Activated T-helper 9 cell treated with anti-CD3 and anti-CD28 coated beads, Interleukin-2, amount 50 U/mL, for 16 hours (primary cell): ENCODE data around the gene OR2A12.
"Not testable (repeated sequence)": the region's sequence is repeated elsewhere in the genome, so short reads cannot be mapped to it uniquely, and the experiment has no call there.

Experiments used
- DNase-seq: peaks from one replicate; pipeline ENCODE4 v3.0.0-alpha.2; 2020; ENCODE audit warnings: low read depth

OR2A12 gene

DNA sequence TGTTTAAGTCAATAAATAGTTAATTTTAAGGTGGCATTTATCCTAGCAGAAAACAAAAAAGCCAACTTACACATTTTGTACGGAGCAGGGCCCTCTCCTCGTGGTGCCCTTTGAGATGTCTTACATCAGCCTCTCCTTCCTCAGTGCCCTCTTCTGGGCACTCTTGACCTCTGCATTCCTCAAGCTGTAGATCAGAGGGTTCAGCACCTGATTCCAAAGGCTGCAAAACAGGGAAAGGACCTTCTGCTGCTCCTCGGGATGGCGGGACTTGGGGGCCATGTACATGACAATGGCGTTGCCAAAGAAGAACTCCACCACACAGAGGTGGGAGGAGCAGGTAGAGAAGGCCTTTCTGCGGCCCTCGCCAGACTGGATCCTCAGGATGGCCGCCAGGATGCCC lies 32.3 kb downstream of the OR2A12 start:
- DNase-seq = no peak

DNA sequence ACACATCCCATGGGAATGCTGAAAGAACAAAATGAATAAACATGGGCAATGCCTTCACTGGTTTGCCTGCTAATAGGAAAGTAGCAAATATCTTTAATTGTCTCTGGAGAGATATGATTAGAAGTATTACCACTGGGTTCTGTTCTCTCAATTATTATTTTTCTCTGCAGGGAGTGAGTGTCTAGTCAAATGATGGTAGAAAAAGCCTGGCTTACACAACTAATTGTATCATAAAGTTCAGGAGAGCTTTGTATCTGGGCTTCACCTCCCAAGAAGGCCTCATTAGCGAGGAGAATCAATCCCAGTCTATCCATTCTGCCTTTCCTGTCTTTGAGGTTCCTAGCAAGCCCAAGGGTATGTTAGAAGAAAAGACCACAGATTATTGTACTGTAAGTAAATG lies 36.8 kb downstream of the OR2A12 start, which contains the start of gene OR2A14:
TSS of gene OR2A14 (plus strand) at position 301 of the 400 bp plus-strand sequence. CDS start 5,937 bp downstream, outside the sequence.
- DNase-seq = no peak

- peak; percentile 75 for DNase-seq
Measured at GRCh38 chr7:144127714-144128334, 41.7 kb downstream of the OR2A12 start.

DNA sequence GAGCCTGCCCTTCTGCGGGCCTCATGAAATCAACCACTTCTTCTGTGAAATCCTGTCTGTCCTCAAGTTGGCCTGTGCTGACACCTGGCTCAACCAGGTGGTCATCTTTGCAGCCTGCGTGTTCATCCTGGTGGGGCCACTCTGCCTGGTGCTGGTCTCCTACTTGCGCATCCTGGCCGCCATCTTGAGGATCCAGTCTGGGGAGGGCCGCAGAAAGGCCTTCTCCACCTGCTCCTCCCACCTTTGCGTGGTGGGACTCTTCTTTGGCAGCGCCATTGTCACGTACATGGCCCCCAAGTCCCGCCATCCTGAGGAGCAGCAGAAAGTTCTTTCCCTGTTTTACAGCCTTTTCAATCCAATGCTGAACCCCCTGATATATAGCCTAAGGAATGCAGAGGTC lies 43.5 kb downstream of the OR2A12 start:
- DNase-seq = not testable (repeated sequence)

- DNase-seq = no peak
Measured at GRCh38 chr7:144130730-144131129, 44.7 kb downstream of the OR2A12 start.

DNA sequence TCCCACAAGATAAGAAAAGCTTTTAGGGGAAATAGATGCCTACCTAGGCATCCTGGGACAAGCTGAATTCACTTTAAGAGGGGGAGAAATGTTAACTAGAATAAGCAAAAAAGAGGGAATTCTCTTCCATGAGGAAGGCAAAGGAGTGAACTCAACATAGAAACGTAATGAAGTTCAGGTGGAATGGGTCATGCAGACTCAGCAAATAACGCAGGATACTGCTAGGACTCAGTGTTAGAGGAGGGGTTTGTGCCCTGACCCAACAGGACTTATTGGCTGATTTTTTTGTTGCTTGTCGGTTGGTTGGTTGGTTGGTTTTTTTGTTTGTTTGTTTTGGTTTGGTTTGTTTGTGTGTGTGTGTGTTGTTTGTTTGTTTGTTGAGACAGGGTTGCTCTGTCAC lies 46.2 kb downstream of the OR2A12 start:
- DNase-seq = no peak

DNA sequence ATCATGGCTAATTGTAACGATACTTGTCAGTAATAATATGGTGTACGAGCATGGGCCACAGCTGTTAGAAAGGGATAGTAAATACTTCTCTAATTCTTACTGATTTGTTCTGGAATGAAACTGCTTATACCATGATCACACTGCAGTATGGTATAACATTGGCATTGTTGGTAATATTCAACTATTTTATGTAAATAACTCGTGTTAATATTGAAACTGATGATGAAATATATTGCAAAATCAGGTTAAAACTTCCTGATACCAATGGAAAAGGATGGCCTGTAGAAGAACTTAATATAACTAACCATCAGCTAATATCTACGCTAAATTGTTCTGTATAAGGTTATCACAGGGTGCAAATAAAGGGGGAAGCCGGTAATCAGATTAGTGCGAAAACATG lies 47.2 kb downstream of the OR2A12 start:
- DNase-seq = no peak

DNA sequence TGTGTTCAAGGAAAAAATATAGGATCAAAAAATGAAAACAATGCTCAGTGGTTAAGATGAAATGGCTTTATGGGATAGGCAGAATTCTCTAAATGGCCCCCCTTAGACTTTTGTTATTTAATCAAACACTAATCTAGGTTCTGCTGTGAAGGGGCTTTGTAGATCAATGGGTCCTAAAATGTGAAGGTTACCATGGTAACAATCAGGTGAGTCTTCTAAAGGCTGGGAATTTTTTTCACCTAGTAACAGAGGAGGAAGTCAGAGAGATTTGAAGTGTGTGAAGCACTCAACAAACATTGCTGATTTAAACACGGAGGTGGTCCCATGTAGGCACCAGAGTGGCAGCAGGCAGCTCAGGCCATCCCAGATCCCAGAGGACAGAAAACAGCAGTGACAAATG lies 48.0 kb downstream of the OR2A12 start:
- DNase-seq = no peak

- DNase-seq = no peak
Measured at GRCh38 chr7:144137501-144137900, 51.4 kb downstream of the OR2A12 start.

DNA sequence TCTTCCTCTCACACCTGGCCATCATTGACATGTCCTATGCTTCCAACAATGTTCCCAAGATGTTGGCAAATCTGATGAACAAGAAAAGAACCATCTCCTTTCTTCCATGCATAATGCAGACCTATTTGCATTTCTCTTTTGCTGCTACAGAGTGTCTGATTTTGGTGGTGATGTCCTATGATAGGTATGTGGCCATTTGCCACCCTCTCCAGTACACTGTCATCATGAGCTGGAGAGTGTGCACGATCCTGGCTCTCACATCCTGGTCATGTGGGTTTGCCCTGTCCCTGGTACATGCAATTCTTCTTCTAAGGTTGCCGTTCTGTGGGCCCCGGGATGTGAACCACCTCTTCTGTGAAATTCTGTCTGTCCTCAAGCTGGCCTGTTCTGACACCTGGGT lies 56.1 kb downstream of the OR2A12 start:
- DNase-seq = no peak

DNA sequence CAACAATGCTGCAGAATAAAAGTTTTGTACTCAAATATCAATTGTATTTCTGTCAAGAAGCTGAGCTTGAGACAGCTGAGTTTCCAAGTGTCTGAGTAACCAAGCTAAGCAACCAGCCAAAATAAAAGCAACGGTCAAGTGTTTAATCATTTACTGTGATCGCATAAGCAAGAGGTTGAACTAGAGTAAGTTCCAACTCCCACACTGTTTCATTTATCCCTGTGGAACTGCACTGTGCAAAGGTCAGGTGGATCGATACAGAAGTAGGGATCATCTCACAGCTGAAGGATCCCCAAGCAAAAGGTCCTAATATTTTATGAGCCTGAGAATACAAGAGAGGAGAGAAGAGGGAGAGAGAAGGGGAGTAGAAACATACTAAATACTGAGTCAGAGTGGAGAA lies 58.3 kb downstream of the OR2A12 start:
- no peak for DNase-seq

- DNase-seq = no peak
Measured at GRCh38 chr7:144148224-144148827, 62.2 kb downstream of the OR2A12 start.
